GM12874 (cell line): ENCODE data around the gene RING1.

Experiments used
- CTCF ChIP-seq: IDR thresholded peaks from 2 replicates; pipeline ENCODE4 v1.5.1; 2011; ENCODE audit warnings: low read depth, mild to moderate bottlenecking, control low read depth, low read length, moderate library complexity; ENCODE audit not compliant: insufficient read depth

RING1 gene

GRCh38 chr6:33250731-33251130 is 42.4 kb downstream of the RING1 start:
- TF ChIP-seq CTCF, result no peak

- no peak for TF ChIP-seq CTCF
Measured at GRCh38 chr6:33251395-33252012, 43.2 kb downstream of the RING1 start.

GRCh38 chr6:33252759-33253158 is 44.5 kb downstream of the RING1 start:
- no peak for TF ChIP-seq CTCF

GRCh38 chr6:33254591-33254990 is 46.3 kb downstream of the RING1 start:
- TF ChIP-seq CTCF, result no peak

GRCh38 chr6:33259032-33259431 is 50.7 kb downstream of the RING1 start:
- no peak for TF ChIP-seq CTCF
